Measurements from ENCODE around the gene BTBD9. TPM values are rescaled to one million over a fixed set of nuclear protein-coding genes. Genes with fewer than 3 reads are reported as not detected.

The BTBD9 gene
- total RNA-seq, 1 donor from 2014 or later: 23.0 TPM

DNA sequence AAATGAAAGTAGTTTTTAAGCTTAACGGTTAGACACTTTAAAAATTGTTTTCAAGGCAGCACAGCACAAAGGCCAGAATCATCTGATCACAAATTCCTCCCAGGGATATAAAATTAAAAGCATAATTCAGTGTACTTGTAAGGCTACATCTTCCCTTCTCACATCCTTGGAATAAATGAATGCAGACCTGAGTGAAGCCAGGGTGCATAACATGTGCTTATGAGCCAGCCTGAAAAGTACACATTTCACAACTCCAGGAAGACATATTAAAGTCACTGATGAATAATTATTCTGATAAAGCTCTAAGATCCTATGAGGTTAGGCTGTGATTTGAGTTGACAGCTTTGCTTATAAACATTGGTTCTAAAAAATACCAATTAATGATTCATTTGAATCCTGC, 163.6 kb downstream of the BTBD9 start:
- Mint-ChIP-seq H3K9me3 (no peaks in the 10 kb centered on the region), H3K4me1 (no peaks in the 10 kb centered on the region), H3K4me3 (no peak overlapping the region), H3K36me3 (no peaks in the 10 kb centered on the region), H3K27me3 (ENCODE audit: low read depth) (peaks cover 8% of the 10 kb centered on the region), H3K27ac (no peak overlapping the region)
- TF ChIP-seq, protein P1, sequence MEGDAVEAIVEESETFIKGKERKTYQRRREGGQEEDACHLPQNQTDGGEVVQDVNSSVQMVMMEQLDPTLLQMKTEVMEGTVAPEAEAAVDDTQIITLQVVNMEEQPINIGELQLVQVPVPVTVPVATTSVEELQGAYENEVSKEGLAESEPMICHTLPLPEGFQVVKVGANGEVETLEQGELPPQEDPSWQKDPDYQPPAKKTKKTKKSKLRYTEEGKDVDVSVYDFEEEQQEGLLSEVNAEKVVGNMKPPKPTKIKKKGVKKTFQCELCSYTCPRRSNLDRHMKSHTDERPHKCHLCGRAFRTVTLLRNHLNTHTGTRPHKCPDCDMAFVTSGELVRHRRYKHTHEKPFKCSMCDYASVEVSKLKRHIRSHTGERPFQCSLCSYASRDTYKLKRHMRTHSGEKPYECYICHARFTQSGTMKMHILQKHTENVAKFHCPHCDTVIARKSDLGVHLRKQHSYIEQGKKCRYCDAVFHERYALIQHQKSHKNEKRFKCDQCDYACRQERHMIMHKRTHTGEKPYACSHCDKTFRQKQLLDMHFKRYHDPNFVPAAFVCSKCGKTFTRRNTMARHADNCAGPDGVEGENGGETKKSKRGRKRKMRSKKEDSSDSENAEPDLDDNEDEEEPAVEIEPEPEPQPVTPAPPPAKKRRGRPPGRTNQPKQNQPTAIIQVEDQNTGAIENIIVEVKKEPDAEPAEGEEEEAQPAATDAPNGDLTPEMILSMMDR (IDR thresholded peaks at IDR 0.05; ENCODE audit: unreplicated experiment): no peak
- DNase-seq (ENCODE audit: low spot score in 2 of 2, unreplicated experiment in 2 of 2): no peak

DNA sequence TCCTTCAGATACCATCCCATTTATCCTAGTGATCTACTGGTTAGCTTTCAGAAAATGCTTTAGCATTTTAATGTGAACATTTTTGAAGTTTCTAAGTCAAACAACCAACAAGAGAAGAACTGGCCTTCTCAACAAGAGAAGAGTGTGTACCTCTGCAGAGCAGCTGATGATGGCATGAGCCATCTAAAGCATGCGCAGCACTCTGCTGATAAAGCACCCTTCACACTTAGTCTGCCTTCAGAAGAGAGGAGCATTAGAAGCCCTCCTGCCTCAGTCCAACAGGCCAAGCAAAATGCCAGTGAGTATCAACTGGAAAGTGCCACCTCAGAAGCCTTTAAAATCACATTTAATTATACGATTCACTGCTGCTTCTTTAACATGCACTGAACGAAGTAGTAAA, 169.2 kb downstream of the BTBD9 start:
- TF ChIP-seq, protein P1 (IDR thresholded peaks at IDR 0.05; ENCODE audit: unreplicated experiment): no peak
- no peak for DNase-seq (ENCODE audit: low spot score in 2 of 2, unreplicated experiment in 2 of 2)
- H3K36me3 Mint-ChIP-seq: no peaks in the 10 kb centered on the region
- no peaks in the 10 kb centered on the region for H3K4me1 Mint-ChIP-seq
- no peaks in the 10 kb centered on the region for H3K27me3 Mint-ChIP-seq (ENCODE audit: low read depth)
- H3K4me3 Mint-ChIP-seq: no peak overlapping the region
- no peak overlapping the region for H3K27ac Mint-ChIP-seq
- no peaks in the 10 kb centered on the region for H3K9me3 Mint-ChIP-seq

DNA sequence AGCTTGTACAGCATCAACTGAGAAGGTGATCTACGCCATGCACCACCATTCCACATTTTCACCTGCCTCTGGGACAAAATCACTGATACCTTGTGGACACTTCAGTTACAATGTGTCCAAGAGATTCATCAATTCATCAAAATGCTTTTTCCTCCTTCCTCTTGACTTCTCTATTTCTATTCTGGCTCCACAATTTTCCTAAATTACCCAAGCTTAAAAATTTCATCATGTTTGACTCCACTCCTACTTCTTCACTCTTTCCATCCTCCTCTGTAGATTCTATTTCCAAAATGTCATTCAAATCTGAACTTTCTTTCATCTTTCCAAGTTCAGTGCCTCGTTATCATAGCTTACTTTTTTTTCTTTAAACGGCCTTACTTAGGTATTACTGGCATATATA, 172.2 kb downstream of the BTBD9 start:
- no peak overlapping the region for H3K4me3 Mint-ChIP-seq
- no peaks in the 10 kb centered on the region for H3K4me1 Mint-ChIP-seq
- DNase-seq (ENCODE audit: low spot score in 2 of 2, unreplicated experiment in 2 of 2): no peak
- H3K27me3 Mint-ChIP-seq (ENCODE audit: low read depth): no peaks in the 10 kb centered on the region
- H3K27ac Mint-ChIP-seq: no peak overlapping the region
- TF ChIP-seq, protein P1 (IDR thresholded peaks at IDR 0.05; ENCODE audit: unreplicated experiment): no peak
- H3K36me3 Mint-ChIP-seq: peaks cover 4% of the 10 kb centered on the region
- peaks cover 8% of the 10 kb centered on the region for H3K9me3 Mint-ChIP-seq

DNA sequence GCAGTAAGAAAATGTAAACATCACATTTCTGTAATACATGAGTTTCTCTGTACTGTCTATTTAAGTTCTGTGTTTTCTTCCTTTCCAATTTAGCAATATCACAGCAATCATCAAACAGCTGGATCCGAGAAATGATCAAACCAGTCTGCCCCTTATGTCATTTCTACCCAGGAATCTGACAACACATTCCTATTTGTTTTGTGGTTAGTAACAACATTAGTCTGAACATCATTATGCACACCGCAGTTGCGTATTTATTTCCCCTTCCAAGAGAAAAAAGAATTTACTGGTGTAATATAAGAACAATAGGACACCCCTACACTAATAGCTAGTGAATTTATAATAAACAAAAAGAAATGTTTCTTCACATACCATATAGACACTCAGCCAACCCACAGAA, 179.5 kb downstream of the BTBD9 start:
- Mint-ChIP-seq H3K27me3 (ENCODE audit: low read depth) (no peaks in the 10 kb centered on the region), H3K9me3 (peaks cover 8% of the 10 kb centered on the region), H3K4me3 (no peak overlapping the region), H3K4me1 (no peaks in the 10 kb centered on the region), H3K27ac (no peak overlapping the region), H3K36me3 (peaks cover 4% of the 10 kb centered on the region)
- TF ChIP-seq, protein P1 (IDR thresholded peaks at IDR 0.05; ENCODE audit: unreplicated experiment): no peak
- DNase-seq (ENCODE audit: low spot score in 2 of 2, unreplicated experiment in 2 of 2): no peak

DNA sequence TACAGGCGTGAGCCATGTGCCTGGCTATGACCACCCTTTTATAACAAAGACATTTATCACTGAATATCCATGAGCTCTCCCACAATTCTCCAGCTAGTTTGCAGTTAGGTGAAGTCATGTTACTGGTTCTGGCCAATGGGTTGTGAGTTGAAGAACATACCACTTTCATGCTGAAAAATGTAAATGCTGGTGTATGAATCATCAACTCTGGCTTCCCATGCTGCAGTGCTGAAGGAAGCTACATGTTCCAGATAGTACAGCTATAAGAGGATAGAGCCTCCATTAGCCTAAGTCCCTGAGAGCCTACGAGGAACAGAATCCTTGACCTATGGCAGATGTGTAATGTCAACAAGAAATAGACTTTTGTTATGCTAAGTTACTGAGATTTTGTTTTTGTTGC, 180.4 kb downstream of the BTBD9 start:
- Mint-ChIP-seq H3K9me3 (peaks cover 8% of the 10 kb centered on the region), H3K27ac (no peak overlapping the region), H3K4me1 (no peaks in the 10 kb centered on the region), H3K27me3 (ENCODE audit: low read depth) (no peaks in the 10 kb centered on the region), H3K36me3 (peaks cover 4% of the 10 kb centered on the region), H3K4me3 (no peak overlapping the region)
- TF ChIP-seq, protein P1 (IDR thresholded peaks at IDR 0.05; ENCODE audit: unreplicated experiment): no peak
- DNase-seq (ENCODE audit: low spot score in 2 of 2, unreplicated experiment in 2 of 2): no peak

DNA sequence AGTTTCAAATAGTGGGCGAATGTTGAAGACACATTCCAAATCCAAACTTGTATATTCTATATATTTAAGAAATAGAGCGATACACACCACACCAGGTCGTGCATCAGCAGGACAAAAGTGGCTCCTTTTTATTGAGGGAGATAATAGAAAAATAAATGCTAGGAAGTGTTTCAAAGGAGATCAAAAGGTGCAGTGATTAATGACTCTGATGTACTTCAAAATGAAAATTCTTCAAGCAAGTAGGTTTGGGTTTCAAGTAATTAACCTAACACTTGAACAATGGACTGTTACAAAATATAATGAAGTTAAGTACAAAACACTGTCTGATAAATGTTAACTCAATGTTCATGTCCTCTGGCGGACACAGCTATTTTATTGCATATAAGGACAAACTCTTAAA, 185.9 kb downstream of the BTBD9 start:
- TF ChIP-seq, protein P1 (IDR thresholded peaks at IDR 0.05; ENCODE audit: unreplicated experiment): no peak
- H3K4me1 Mint-ChIP-seq: no peaks in the 10 kb centered on the region
- peaks cover 11% of the 10 kb centered on the region for H3K36me3 Mint-ChIP-seq
- peaks cover 12% of the 10 kb centered on the region for H3K9me3 Mint-ChIP-seq
- no peak overlapping the region for H3K4me3 Mint-ChIP-seq
- H3K27me3 Mint-ChIP-seq (ENCODE audit: low read depth): no peaks in the 10 kb centered on the region
- no peak overlapping the region for H3K27ac Mint-ChIP-seq
- no peak for DNase-seq (ENCODE audit: low spot score in 2 of 2, unreplicated experiment in 2 of 2)

All from mesothelial cell of epicardium (in vitro differentiated cells).